OCI-LY1 (cell line): ENCODE data around the gene DEPP1.

Experiments used
- CTCF ChIP-seq: fragments of 200-600 bp; sonication (generic), shearing (Covaris generic); IDR thresholded peaks from 2 replicates; pipeline ENCODE4 v1.5.1; 2017; ENCODE audit warnings: mild to moderate bottlenecking, antibody characterized with exemption, low read length, moderate library complexity, mixed read lengths
- EZH2 ChIP-seq: fragments of 200-600 bp; sonication (generic), shearing (Covaris generic); IDR thresholded peaks from 2 replicates; pipeline ENCODE4 v1.8.0; 2017; ENCODE audit warnings: borderline replicate concordance, mixed run types, mild to moderate bottlenecking, antibody characterized with exemption, low read length, moderate library complexity, mixed read lengths

DNA sequence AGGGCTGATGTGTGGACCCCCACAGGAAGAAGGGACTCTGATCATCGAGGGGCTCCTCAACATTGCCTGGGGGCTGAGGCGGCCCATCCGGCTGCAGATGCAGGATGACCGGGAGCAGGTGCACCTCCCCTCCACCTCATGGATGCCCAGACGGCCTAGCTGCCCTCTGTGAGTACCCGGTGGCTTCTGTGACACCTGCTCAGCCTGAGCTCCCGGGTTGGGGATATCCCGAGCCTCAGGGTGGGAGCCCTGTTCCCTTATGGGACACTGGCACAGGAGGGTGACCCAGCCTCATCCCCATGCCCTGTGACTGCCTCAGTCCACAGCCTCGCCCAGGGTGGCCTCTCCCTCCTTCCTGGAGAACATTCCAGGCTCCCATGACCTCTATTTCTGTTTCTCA is 3.9 kb upstream of the DEPP1 start:
- TF ChIP-seq CTCF = no peak
- TF ChIP-seq EZH2 = no peak
